SKM-1 treated with dmso at 0.1 percent for 144 hours (cell line): ENCODE data around the gene DAPK2.

Experiments
- DNase-seq: peaks from one replicate; lab custom pipeline; 2025; ENCODE audit not compliant: unreplicated experiment; lab: John Stamatoyannopoulos, UW

DAPK2 gene

DNA sequence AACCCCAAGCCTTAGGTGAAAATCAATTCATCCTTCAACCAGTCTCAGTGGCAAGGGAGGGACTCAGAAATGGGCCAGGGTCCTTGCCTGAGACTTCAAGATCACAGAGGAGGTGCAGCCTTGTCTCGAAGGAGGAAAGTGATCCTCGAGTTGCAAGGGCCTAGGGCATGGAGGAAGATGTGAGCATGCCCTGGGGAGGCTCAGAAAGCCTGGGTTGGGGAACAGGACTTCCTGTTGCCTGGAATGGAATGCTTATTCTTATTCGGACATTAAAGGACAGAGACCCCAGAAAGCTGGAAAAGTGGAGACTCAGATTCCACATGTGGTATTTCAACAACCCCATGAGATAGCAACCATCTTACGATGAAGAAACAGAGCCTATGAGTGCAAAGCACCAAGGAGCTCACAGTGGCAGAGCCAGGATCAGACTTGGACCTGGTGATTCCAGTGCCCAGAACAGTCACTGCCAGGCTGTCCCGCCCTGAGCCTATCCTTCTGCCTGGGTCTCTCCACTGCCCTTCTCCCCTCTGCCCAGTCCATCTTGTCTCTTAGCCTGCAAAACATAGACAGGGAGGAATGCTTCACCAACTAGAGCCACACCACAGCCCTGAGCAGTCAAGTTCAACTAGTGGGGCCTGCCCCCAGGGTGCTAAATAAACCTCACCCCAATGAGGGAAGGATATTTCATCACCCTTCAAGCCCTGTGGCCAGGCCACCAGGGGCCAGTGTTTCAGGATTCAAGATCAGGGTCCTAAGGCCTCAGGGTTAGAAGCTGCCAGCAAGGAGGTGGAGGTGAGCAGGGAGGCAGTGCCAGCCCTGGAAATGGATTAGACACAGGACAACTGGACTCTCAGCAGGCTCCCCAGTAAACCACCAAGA lies 21.9 kb downstream of the DAPK2 start:
- peak; percentile 54 for DNase-seq

DNA sequence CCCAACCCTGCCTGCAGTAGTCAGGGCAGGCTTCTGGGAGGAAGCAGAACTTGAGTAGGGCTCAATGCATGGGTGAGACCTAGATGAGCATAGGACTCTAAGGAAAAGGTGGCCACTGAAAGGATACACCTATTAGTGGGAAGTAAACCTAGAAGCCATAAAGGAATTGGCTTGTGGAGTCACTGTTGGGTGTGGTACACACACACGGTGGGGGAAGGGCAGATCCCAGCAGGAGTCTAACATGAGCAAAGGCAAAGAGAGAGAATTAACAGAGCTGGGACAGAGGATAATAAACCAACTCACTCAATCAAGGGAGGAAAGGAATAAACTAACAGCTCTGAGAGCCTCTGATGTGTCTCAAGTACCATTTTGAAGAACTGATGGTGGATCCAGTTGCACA lies 23.1 kb downstream of the DAPK2 start:
- DNase-seq: no peak

DNA sequence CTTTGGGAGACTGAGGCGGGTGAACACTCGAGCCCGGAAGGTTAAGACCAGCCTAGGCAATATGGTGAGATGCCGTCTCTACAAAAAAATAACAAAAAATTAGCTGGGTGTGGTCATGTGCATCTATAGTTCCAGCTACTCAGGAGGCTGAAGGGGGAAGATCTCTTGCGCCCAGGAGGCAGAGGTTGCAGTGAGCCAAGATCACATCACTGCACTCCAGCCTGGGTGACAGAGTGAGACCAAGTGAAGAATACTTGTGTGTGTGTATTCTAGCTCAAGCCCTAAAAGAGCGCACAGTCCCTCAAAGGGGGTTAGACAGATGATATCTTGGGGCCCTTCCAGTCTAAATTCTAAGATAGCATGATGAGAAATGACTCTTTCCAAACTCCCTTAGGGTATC lies 23.7 kb downstream of the DAPK2 start:
- no peak for DNase-seq

DNA sequence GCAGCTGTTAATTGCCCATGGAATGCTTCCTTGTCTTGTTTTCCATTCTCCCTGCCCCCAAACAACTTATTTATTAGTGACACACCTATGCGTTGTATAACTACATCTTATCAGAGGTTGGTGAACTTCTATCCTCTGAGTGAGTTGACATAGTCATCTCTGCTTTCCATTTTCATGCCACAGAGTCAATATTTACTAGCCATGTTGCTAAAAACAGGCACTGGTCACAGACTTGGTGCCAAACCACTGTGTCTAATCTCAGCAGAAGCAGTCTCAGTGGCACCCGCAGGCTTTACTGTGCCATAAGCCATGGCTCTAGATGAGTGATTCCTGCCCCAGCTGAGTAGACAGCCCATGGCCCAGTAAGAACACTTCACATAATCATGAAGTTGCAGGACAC lies 26.5 kb downstream of the DAPK2 start:
- DNase-seq: no peak

DNA sequence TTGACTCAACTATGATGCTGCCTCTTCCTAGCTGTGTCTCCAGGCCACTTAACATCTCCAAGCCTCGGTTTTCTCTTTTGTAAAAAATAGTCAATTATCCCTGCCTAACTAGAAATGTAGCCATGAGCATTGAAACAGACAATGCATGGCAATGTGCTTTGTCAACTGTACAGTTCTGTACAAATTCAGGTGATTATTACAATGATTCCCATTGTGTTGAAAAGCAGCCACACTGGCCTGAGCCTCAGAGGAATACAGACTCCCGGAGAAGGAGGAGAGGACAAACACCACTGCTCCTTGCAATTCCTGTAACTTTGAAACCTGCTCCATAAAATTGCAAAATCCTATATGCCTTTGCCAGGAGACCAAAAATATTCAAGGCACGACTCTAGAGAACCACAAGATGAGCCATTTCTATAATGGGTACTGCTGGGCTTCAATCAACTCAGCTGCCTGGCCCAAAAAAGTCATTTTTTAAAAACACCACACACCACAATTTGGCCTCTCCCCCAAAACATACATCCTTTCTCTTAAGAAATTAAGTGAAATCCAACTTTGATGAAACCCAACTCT lies 28.6 kb downstream of the DAPK2 start:
- no peak for DNase-seq

DNA sequence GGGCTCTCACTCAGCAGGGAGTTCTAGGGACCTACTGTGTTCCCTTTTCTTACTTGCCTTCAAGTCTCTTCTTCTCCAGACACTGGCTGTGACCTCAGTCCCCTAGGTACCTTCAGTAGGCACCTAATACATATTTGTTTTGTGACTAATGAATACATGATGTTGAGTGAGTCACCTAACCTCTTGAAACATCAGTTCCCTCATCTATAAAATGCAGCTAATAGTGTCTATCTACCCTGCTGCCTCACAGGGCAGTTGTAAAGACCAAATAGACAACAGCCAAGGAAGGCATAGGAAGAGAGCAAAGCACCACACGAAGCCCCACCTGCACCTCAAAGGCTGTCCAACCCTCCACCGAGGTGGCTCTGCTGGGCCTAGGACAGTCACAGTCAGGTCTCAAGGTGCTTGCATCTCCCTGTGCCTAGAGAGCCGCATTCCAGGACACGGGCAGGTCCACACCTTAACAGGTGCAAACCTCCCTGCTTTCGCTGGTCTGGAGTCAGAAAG lies 29.1 kb downstream of the DAPK2 start:
- DNase-seq: no peak

DNA sequence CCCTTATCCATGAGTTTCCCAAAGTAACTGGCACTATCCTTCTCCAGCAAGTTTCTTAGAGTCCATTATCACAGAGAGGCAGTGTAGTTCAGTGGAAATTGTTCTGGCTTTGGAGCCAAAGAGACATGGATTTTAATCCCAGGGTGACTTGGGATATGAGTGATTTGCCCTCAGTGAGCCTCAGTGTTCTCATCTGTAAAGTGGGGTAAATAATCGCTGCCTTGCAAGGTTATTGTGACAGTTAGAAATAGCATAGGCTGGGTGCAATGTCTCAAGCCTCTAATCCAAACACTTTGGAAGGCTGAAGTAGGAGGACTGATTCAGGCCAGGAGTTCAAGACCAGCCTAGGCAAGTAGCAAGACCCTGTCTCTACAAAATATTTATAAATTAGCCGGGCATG lies 30.0 kb downstream of the DAPK2 start:
- DNase-seq: no peak

DNA sequence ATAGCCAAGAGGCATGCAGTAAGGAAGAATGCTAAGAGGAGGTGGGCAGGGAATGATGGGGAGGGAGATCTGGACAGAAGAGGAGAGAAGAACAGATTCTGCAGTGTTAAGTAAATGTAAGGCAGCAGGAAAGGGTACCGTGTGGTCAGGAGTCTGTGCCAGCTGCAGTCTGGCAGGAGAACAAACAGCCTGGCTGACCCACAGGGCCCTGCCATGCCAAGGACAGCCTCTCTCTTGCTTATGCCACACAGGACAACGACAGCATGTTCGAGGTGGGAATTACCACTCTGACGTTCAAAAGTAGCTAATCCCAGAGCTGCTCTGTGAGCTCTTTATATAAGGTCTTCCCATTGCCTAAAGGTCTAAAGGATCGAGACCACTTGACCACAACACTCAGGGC lies 31.3 kb downstream of the DAPK2 start:
- DNase-seq: no peak

DNA sequence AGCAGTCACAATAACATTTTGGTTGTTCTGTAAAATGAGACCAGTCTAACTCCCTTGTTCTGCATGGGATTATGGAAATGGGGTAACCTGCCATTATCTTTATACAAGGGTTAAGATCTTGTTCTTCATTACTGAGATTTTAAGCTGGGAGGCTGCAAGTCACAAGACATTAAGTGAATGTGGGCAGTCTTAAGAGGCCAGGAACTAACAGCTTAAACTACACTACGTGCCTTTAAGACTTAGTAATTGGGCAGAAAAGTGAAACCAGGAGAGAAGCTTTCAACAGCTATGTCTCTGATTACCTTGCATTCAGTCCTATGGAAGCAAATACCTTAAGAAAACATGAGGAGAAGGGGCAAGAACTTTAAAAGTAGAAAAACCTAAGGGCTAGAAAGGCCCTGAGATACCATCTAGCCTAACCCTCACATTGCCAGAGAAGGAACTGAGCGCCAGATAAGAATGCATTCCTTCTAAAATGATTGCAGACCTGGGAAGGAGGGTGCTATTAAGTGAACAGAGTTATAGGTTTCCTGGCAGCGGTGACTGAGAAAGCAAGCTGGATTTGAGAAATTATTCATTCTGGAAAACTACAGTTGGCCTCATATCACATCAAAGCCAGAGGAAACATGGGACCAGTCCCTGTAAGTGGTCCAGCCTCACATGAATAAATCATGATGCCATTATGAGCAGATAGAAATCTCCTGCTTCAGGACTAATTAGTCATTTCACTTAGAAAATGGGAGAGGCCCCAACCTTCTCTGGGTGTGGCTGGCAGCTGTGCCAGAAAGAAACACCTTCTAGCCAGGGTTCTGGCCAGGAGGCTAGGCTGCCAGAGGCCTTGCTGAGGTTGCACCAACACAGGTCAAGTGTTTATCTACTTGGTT lies 32.9 kb downstream of the DAPK2 start:
- DNase-seq: no peak

DNA sequence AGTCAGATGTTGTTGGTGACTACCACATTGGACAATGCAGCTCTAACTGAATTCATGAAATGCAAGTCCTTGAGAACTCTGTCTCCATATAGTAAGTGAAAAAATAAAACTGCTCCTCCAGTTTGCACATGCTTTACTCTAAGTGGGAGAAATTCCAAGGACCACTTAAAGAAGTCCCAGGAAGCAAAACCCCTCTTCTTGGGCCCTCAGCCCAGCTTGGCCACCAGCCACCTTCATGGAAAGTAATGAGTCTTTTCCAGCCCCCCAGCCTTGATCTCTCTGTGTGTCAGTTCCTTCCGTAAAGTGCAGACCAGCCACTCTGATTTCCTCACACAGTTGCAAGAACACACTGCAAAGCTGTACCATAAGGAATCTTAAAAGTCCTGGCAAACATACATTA lies 34.5 kb downstream of the DAPK2 start:
- no peak for DNase-seq

DNA sequence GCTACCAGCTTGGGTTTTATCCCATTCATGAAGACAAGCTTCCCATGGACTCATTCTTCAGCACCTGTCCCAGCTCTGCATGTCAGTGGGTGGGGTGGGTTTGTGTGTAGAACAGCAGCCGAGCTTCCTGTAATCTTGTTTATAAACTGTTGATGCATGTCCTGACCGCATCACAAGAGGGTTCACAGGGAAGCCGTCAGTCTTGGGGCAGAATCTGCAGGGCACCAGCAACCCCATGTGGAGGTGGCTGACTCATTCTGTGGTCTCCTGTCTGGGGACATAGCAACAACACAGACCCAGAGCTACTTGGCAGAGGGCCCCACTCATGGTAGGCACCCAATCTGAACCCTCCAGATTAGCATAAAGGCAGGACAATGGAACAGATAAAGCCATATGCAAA lies 35.6 kb downstream of the DAPK2 start:
- DNase-seq: peak; percentile 46

DNA sequence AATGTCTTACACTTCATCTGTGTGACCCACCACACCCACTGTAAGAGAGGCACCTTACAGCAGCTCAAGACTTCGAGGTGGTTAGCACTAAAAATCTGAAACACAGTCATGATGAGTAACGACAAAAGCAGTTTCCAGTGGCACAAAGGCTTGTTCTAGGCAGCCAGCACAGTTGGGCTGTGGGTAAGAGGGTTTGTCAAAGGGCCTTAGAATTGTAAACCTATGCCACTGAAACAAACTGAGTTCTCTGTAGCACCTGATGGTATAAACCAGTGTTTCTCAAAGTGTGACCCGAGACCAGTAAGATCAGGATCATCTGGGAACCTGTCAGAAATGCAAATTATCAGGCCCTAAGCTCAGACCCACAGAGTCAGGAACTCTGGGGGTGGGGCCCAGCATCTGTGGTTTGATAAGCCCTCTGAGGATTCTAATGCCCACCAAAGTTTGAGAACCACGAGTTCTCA lies 36.5 kb downstream of the DAPK2 start:
- no peak for DNase-seq

DNA sequence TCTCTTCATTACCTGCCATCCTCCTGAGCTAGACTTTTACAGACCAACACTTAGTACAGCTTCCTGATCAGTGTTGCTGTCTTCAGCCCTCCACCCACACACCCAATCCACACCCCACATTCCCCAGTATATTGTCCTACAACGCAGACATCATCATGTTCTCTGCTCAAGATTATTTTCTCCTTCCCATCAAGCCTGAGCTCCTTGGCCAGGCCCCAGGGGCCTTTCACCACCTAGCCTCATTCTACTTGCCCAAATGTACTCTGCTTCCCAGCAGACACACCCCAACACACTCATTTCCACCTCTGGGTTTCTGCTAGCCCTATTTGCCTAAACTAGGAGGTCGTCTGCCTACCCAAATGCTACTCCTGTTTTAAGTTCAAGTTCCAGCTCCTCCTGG lies 37.0 kb downstream of the DAPK2 start:
- no peak for DNase-seq

DNA sequence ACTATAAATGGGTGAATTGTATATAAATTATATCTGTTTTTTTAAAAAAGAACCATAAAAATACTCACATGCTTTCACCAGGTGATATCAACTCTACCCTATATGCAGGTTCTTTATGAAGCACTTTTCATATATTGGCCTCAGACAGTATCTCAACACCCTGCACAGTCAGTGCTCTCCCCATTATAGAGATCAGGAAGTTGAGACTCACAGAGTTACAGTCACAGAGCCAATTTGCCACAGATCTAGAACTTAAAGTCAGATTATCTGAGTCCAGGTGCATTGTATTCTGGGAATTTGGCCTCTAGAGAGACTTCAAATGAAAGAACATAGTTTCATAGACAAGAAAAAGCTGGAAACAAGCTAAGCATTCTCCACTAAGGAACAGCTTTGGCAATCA lies 38.1 kb downstream of the DAPK2 start:
- DNase-seq: no peak

DNA sequence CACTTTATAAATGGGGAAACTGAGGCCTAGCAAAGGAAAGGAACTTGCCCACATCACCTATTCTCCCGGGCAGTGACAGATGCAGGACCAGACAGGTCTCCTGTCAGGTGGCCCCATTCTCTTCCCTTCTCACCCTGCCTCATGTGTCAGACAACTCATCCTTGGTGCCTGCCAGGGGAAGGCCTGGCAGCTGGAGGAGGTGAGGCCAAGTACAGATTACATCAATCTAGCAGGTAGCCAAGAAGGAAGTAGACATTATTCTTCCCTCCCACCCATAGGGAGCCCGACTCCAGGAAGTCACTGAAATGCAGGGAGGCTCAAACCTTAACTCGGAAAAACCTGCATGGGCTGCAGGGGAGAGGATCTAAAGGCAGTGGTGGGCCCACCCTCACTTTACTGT lies 39.6 kb downstream of the DAPK2 start:
- no peak for DNase-seq

DNA sequence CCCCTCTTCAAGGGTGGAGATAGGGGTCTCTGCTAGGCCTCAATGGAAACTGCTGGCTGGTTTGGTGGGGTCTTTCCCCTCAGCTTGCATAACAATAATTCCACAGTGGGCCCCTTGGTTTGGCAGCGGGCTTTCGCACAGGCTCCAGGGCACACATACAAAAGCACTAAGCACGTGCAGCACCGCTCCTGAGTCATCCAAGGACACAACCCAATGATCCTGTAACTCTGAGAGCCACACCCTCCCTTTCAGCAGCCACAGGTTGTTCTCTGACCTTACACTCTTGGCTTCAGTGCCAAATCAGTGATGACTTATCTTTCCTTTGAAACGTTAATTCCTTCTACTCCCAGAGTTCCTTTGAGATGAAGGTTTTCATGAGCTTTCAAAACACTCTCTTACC lies 41.7 kb downstream of the DAPK2 start:
- no peak for DNase-seq

DNA sequence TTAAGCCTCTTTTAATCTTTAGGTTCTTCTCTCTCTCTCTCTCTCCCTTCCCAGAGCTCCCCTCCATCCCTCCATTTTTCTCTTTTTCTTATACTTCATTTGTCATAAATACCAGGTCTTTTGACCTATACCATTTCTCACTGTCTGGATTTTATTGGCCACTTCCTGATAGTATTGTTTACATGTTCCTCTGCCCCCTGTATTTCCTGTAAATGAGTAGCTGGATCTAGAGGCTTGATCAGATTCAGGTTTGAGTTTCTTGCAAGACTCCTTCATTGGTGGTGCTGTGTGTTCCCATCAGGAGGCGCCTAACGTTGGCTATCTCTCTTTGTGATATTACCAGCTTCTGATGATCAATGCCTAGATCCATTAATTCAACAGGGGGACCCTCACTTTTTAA lies 42.2 kb downstream of the DAPK2 start:
- no peak for DNase-seq

DNA sequence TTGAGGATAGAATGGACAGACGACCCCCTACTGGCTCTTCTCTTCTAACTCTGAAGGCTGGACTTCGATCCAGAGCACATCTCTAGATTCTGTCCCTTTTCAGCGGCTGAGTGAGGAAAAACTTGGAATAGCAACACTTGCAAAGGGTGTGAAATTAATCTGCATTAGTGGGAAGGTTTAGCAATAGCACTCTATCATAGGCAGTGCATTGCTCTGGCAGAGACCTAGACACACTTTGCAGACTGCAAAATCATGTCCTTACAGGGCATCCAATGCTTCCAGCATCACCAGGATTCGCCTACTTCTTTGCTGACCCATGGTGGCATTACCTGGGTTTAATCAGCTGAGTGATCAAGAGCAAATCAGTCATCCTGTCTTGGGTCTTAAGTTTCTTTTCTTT lies 43.1 kb downstream of the DAPK2 start:
- DNase-seq: no peak

DNA sequence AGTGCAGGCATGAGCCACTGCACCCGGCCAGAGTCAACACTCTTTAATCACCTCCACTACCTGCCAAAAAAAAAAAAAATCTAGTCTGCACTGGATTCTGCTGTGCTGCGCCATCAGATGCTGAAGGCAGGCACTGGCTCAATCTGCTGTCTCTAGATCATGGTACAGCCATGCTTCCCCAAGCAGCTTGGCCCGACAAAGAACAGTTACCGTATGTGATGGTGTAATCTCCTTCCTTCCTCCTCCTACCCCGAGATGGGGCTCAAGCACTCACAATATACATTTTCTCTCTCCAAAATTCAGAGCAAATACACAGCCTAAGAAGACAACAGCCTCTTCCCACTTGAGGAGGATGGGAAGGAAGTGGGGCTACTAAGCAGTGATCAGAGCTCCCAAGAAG lies 45.1 kb downstream of the DAPK2 start:
- peak; percentile 85 for DNase-seq

DNA sequence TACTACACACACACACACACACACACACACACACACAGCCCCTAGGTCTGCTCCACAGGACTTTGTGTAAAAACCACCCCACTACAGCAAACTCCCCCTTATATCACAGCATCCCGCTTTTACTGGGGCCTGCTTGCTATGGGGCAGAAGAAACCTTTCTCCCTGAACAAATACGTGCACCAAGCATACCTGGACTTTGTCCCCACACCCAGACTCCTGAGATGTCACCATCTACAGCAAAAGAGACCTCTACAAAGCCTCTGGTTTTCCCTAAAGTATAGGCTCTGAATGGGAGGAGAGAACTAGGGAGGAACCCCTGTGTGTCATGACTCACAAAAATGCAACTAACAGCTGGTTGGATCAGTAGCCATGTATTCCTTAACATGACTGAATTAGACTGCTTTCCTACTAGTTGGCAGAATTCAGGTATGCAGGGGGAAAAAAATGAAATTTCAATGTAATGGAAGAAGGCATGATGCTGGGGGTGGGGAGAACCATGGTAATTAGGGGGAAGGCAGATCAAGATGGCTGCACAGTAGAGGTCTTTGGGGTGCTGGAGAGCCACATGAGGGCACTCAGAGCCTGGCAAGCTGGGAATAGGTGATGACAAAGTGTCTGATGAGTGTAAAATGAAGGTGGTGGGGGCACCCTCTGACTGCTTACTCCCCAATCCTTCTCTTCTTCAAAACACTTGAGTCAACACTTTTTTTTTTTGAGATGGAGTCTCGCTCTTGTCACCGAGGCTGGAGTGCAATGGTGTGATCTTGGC lies 45.9 kb downstream of the DAPK2 start:
- DNase-seq: no peak

DNA sequence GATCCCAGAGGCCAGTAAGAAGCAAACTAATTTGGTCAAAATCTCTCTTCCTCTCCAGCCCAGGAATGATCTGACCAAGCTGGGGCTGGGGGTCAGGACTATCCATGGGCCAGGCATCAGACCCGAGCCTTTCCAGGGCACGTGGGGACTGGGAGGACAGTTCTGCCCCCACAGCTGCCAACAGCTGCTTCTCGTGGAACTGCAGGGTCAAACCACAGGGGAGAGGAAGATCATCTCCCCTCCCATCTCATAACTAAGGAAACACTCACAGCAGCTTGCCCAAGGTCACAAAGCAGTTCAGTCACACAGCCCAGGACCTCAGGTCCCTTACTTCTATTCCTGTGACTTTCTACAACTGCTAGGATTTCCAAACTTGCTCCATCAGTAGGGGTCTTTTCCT lies 47.1 kb downstream of the DAPK2 start:
- DNase-seq: peak; percentile 41
